SU-DHL-6 (cell line): ENCODE measurements around the gene MAP4K1.

ENCODE experiments used
- H2AFZ ChIP-seq: fragments of 200-600 bp; sonication (generic); 2 replicates; pipeline ENCODE4 v1.6.1; 2014; ENCODE audit warnings: low read depth, mild to moderate bottlenecking, moderate library complexity, mixed read lengths, antibody characterized with exemption, low read length; ENCODE audit not compliant: severe bottlenecking
- H3F3A ChIP-seq: fragments of 200-600 bp; shearing (Covaris generic); 2 replicates; pipeline ENCODE4 v1.6.0; 2016; ENCODE audit warnings: antibody characterized with exemption, mild to moderate bottlenecking; ENCODE audit not compliant: insufficient read depth
- H3K27ac ChIP-seq: fragments of 200-600 bp; sonication (generic); 2 replicates; pipeline ENCODE4 v1.5.1; 2016; ENCODE audit warnings: low read depth, mild to moderate bottlenecking, low read length, moderate library complexity, mixed read lengths
- H3K27me3 ChIP-seq: fragments of 200-600 bp; sonication (generic), shearing (Covaris generic); 2 replicates; pipeline ENCODE4 v1.6.0; 2014; ENCODE audit warnings: mild to moderate bottlenecking, low read length
- H3K36me3 ChIP-seq: fragments of 200-600 bp; sonication (generic); 2 replicates; pipeline ENCODE4 v1.6.1; 2014; ENCODE audit warnings: mild to moderate bottlenecking, low read length, mixed read lengths
- H3K4me2 ChIP-seq: fragments of 300-600, 200-600 bp; shearing (Covaris generic), sonication (generic); 2 replicates; pipeline ENCODE4 v1.6.0; 2014; ENCODE audit warnings: low read length, low read depth, mild to moderate bottlenecking; ENCODE audit not compliant: poor library complexity, severe bottlenecking
- H3K4me3 ChIP-seq: fragments of 200-600 bp; sonication (generic); 2 replicates; pipeline ENCODE4 v1.5.1; 2014; ENCODE audit warnings: antibody characterized with exemption, low read length, mild to moderate bottlenecking, mixed read lengths; ENCODE audit not compliant: insufficient read depth, poor library complexity, severe bottlenecking
- H3K79me2 ChIP-seq: fragments of 200-600 bp; sonication (generic); 2 replicates; pipeline ENCODE4 v1.6.1; 2014; ENCODE audit warnings: mild to moderate bottlenecking, low read length, moderate library complexity; ENCODE audit not compliant: insufficient read depth
- H3K9ac ChIP-seq: fragments of 200-600 bp; sonication (generic); 2 replicates; pipeline ENCODE4 v1.7.0; 2014; ENCODE audit warnings: mild to moderate bottlenecking, low read length
- H3K9me2 ChIP-seq: fragments of 200-600 bp; sonication (generic); replicated peaks from 2 replicates; pipeline ENCODE4 v1.6.1; 2014; ENCODE audit warnings: low read length; ENCODE audit not compliant: insufficient read depth
- H3K9me3 ChIP-seq: fragments of 200-600 bp; sonication (generic); 2 replicates; pipeline ENCODE4 v1.6.1; 2014; ENCODE audit warnings: low read length, mixed read lengths; ENCODE audit not compliant: insufficient read depth
- H4K20me1 ChIP-seq: fragments of 200-600 bp; sonication (generic); 2 replicates; pipeline ENCODE4 v1.6.1; 2014; ENCODE audit warnings: low read depth, mild to moderate bottlenecking, antibody characterized with exemption, low read length, moderate library complexity, mixed read lengths
- EZH2phosphoT487 ChIP-seq: fragments of 200-600 bp; sonication (generic), shearing (Covaris generic); conservative IDR thresholded peaks from 2 replicates; pipeline ENCODE4 v1.6.1; 2018; ENCODE audit warnings: mild to moderate bottlenecking, antibody characterized with exemption, low read length, moderate library complexity, mixed read lengths
- TF ChIP-seq, protein P1 (sequence below): fragments of 200-600 bp; sonication (generic); IDR thresholded peaks from one replicate; pipeline ENCODE4 v1.5.1; 2017; ENCODE audit warnings: antibody characterized with exemption, mild to moderate bottlenecking, low read length, moderate library complexity; ENCODE audit not compliant: insufficient read depth, poor library complexity, severe bottlenecking

Gene MAP4K1

DNA sequence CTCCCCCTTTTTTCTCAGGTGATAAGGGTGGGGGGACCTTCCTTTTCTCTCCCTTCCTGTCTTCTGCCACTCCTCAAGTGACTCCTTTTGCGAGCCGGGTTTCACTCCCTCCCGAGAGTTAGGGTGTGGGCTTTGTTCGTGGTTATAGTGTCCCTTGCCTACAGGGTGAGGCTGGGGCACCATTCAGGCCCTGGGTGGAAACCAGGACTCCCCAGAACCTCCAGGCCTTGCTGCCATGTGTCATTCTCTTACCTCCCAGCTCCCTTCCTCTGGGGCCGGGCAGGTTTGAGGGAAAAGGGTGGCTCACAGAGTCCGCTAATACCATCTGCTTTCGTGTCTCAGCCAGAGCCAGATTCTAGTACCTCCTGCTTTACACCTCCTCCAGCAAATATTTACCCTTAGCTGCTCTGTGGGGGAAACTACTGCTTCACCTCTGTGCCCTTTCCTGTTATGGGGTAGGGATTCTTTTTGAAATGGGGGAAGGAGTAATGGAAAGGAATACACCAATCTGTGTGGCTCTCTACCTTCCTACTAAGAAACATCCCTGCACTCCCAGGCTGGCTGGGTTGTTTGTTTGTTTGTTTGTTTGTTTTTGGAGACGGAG, 32.5 kb upstream of the MAP4K1 start:
- peak overlapping the region; percentile 100 for H3K4me3 ChIP-seq
- no peaks in the 10 kb centered on the region for H3K9me3 ChIP-seq
- no peaks in the 10 kb centered on the region for H3K9me2 ChIP-seq
- H2AFZ ChIP-seq = no peak overlapping the region
- H3K79me2 ChIP-seq = peaks cover 78% of the 10 kb centered on the region
- H4K20me1 ChIP-seq = peaks cover 7% of the 10 kb centered on the region; the same call in 1 of the 2 replicates
- TF ChIP-seq, protein P1, sequence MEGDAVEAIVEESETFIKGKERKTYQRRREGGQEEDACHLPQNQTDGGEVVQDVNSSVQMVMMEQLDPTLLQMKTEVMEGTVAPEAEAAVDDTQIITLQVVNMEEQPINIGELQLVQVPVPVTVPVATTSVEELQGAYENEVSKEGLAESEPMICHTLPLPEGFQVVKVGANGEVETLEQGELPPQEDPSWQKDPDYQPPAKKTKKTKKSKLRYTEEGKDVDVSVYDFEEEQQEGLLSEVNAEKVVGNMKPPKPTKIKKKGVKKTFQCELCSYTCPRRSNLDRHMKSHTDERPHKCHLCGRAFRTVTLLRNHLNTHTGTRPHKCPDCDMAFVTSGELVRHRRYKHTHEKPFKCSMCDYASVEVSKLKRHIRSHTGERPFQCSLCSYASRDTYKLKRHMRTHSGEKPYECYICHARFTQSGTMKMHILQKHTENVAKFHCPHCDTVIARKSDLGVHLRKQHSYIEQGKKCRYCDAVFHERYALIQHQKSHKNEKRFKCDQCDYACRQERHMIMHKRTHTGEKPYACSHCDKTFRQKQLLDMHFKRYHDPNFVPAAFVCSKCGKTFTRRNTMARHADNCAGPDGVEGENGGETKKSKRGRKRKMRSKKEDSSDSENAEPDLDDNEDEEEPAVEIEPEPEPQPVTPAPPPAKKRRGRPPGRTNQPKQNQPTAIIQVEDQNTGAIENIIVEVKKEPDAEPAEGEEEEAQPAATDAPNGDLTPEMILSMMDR = no peak
- H3K36me3 ChIP-seq = no peaks in the 10 kb centered on the region; the same call in 1 of the 2 replicates
- 0 out of 2 replicates have a peak overlapping the region, but pooled peaks have one; percentile 100 for H3K9ac ChIP-seq
- no peak overlapping the region for H3K27ac ChIP-seq
- no peaks in the 10 kb centered on the region for H3K27me3 ChIP-seq
- H3F3A ChIP-seq = no peaks in the 10 kb centered on the region
- peak overlapping the region; percentile 87 for H3K4me2 ChIP-seq

DNA sequence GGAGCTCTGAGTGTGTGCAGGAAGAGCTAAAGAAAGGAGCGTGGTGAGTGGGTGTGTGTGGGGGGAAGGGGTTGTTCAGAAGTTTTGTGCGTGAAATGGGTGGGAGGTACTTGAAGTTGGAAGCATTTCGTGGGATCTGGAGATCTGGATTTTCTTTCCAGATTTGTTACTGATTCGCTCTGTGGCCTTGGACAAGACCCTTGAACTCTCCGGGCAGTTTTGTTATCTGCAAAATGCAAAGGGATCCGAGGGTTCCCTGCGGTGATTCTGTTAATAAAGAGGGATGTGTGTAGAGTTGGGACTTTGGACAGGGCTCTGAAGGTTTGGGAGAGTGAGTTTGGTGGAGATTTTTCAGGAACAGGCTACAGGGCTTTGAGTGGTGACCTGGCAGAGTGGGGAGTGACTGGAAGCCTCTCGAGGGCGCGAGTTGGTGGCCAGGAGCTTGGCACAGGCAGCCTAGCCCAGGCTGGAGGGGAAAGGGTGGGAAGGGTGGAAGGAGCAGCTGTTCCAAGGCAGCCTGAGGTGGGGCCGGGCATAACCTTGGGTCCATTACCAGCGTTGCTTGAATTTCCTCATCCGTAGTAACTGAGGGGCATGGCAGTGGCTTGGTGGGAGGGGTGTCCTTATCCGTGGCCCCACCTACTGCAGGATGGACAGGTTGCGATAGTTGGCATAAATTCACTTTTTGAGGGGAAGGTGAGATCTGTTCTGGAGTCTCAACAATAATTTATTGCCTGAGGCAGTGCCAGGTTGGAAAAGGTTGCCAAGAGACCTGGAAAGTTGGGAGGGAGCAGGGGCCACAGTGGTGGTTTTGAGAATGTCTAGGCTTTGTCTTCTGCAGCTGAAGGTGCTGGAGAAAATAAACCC, 31.8 kb upstream of the MAP4K1 start:
- H3K27me3 ChIP-seq = no peaks in the 10 kb centered on the region
- H2AFZ ChIP-seq = no peak overlapping the region
- H3K79me2 ChIP-seq = peaks cover 70% of the 10 kb centered on the region
- H3K9ac ChIP-seq = peak overlapping the region; percentile 100
- peaks cover 1% of the 10 kb centered on the region; the same call in 1 of the 2 replicates for H4K20me1 ChIP-seq
- H3K4me3 ChIP-seq = peak overlapping the region; percentile 100
- no peak for TF ChIP-seq EZH2phosphoT487
- TF ChIP-seq, protein P1 = no peak
- H3K9me2 ChIP-seq = no peaks in the 10 kb centered on the region
- no peaks in the 10 kb centered on the region for H3K9me3 ChIP-seq
- H3F3A ChIP-seq = no peaks in the 10 kb centered on the region
- H3K36me3 ChIP-seq = no peaks in the 10 kb centered on the region; the same call in 1 of the 2 replicates
- peak overlapping the region; percentile 87 for H3K4me2 ChIP-seq
- no peak overlapping the region for H3K27ac ChIP-seq

DNA sequence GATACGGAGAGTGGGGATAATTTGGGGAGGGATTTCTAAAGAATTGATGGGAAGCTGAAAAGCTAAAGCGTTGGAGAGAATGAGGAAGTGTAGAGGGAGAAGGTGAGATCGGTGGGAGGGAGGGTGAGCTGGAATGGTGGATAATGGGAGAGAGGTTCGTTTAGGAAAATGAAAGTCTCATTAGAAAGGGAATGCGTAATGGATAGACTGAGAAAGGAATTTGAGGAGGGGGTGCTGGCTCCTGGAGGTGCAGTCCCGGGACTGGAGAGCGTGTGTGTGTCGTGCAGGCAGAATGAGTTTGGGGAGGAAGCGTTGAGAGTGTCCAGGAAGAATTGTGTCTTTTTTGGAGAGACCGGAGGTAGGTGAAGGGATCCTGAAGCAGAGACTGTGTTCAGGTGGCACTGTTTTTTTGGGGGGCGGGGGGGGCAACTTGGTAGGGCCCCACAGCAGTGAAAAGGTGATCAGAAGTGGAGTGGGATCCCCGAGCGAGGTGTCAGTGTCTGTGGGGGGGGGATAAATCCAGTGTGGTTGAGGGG, 31.1 kb upstream of the MAP4K1 start:
- H3K9me3 ChIP-seq = no peaks in the 10 kb centered on the region
- peak overlapping the region; percentile 100 for H3K9ac ChIP-seq
- no peaks in the 10 kb centered on the region; the same call in 1 of the 2 replicates for H3K36me3 ChIP-seq
- no peaks in the 10 kb centered on the region for H3K9me2 ChIP-seq
- peak overlapping the region; percentile 53; the same call in 1 of the 2 replicates for H3K27ac ChIP-seq
- H2AFZ ChIP-seq = no peak overlapping the region
- H3K4me2 ChIP-seq = peak overlapping the region; percentile 87
- H3F3A ChIP-seq = no peaks in the 10 kb centered on the region
- no peaks in the 10 kb centered on the region for H3K27me3 ChIP-seq
- TF ChIP-seq, protein P1 = no peak
- TF ChIP-seq EZH2phosphoT487 = no peak
- H3K79me2 ChIP-seq = peaks cover 63% of the 10 kb centered on the region
- no peaks in the 10 kb centered on the region; the same call in 1 of the 2 replicates for H4K20me1 ChIP-seq
- H3K4me3 ChIP-seq = peak overlapping the region; percentile 100
